ENCODE data around the gene TRIM10.

- no peak for TF ChIP-seq JUND (IDR thresholded peaks at IDR 0.05; ENCODE audit: low read depth, low read length)
- no peak for TF ChIP-seq EZH2 (IDR thresholded peaks at IDR 0.05; ENCODE audit: borderline replicate concordance, control insufficient read depth, low read depth, low read length)
- no peak for TF ChIP-seq EP300 (IDR thresholded peaks at IDR 0.05; ENCODE audit: borderline replicate concordance in 1 of 2, control insufficient read depth in 1 of 2, low read depth in 2 of 2, low read length in 2 of 2)
- no peak for TF ChIP-seq CUX1 (IDR thresholded peaks at IDR 0.05; ENCODE audit: insufficient replicate concordance, low read depth, low read length)
- TF ChIP-seq CBX3 (IDR thresholded peaks at IDR 0.05; ENCODE audit: borderline replicate concordance, low read depth) = no peak
- no peak for TF ChIP-seq ETV6 (conservative IDR thresholded peaks at IDR 0.05 in 1 of 2, IDR thresholded peaks at IDR 0.05 in 1 of 2; ENCODE audit: borderline replicate concordance in 1 of 2, low read depth in 1 of 2)
- TF ChIP-seq, protein P1, sequence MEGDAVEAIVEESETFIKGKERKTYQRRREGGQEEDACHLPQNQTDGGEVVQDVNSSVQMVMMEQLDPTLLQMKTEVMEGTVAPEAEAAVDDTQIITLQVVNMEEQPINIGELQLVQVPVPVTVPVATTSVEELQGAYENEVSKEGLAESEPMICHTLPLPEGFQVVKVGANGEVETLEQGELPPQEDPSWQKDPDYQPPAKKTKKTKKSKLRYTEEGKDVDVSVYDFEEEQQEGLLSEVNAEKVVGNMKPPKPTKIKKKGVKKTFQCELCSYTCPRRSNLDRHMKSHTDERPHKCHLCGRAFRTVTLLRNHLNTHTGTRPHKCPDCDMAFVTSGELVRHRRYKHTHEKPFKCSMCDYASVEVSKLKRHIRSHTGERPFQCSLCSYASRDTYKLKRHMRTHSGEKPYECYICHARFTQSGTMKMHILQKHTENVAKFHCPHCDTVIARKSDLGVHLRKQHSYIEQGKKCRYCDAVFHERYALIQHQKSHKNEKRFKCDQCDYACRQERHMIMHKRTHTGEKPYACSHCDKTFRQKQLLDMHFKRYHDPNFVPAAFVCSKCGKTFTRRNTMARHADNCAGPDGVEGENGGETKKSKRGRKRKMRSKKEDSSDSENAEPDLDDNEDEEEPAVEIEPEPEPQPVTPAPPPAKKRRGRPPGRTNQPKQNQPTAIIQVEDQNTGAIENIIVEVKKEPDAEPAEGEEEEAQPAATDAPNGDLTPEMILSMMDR (IDR thresholded peaks at IDR 0.05 in 2 of 3, conservative IDR thresholded peaks at IDR 0.05 in 1 of 3; ENCODE audit: control insufficient read depth in 2 of 3, extremely low read depth in 1 of 3, insufficient read depth in 1 of 3, low read depth in 3 of 3, low read length in 3 of 3) = no peak
- TF ChIP-seq TAF1 (IDR thresholded peaks at IDR 0.05; ENCODE audit: borderline replicate concordance, low read depth, low read length) = no peak
- TF ChIP-seq ZSCAN29 (IDR thresholded peaks at IDR 0.05) = no peak
- no peak for TF ChIP-seq SMC3 (IDR thresholded peaks at IDR 0.05; ENCODE audit: borderline replicate concordance, low read length)
- TF ChIP-seq E2F4 (IDR thresholded peaks at IDR 0.05; ENCODE audit: low read depth, low read length) = no peak
- no peak for TF ChIP-seq SIN3A (IDR thresholded peaks at IDR 0.05; ENCODE audit: low read depth, low read length)
Observed at GRCh38 chr6:30206799-30207618, 46.0 kb upstream of the TRIM10 start.
